Nephron (organoid): ENCODE results near the gene TRIM26.
A peak's percentile ranks its signal among the peaks of the same experiment; 100 is the strongest.

Experiments
- H3K27ac Mint-ChIP-seq, 3 experiments: 2 replicates each; pipeline ENCODE4 v1.8.0; 2020; ENCODE audit warnings: mixed read lengths in 3 of 3, mild to moderate bottlenecking in 2 of 3, moderate library complexity in 1 of 3
- H3K27me3 Mint-ChIP-seq: 2 replicates; pipeline ENCODE4 v1.8.0; 2021; ENCODE audit warnings: low read depth, mild to moderate bottlenecking, moderate library complexity, mixed read lengths
- H3K36me3 Mint-ChIP-seq: 2 replicates; pipeline ENCODE4 v1.8.0; 2020; ENCODE audit warnings: low read depth, mixed read lengths
- H3K4me1 Mint-ChIP-seq: 2 replicates; pipeline ENCODE4 v1.8.0; 2020; ENCODE audit warnings: mixed read lengths
- H3K4me3 Mint-ChIP-seq, 3 experiments: 2 replicates each; pipeline ENCODE4 v1.8.0; 2020; ENCODE audit warnings: mild to moderate bottlenecking in 3 of 3, mixed read lengths in 3 of 3, moderate library complexity in 2 of 3
- H3K9me3 Mint-ChIP-seq: 2 replicates; pipeline ENCODE4 v1.8.0; 2020; ENCODE audit warnings: mixed read lengths
- TF ChIP-seq, protein P1 (sequence below), 3 experiments: fragments of 200-600 bp; sonication (generic); IDR thresholded peaks; one replicate each; pipeline ENCODE4 v1.5.0; 2021; ENCODE audit warnings: antibody characterized with exemption in 3 of 3; ENCODE audit not compliant: unreplicated experiment in 3 of 3

Gene TRIM26

DNA sequence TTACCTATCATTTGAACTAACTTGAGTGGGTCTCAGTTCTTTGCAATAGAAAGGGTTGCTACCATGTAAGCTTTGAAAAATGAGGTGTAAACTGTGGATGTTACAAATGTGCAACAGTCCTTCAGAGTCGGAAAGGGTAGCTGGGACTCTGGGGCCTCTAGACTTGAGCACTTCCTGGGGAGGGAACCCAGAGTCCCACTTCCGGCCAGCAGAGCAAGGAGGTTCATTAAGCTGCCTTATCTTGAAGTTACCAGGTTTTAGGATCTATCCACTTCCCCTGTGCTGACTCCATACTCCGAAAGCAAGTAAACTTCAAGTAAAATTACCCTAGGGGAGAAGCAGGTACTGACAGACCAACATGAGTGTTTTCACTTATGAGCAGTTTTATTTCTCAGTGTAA, 61.6 kb downstream of the TRIM26 start:
- Mint-ChIP-seq H3K27ac (no peak overlapping the region), H3K27me3 (peaks cover 18% of the 10 kb centered on the region), H3K9me3 (peaks cover 2% of the 10 kb centered on the region), H3K36me3 (no peaks in the 10 kb centered on the region), H3K4me1 (peaks cover 16% of the 10 kb centered on the region), H3K4me3 (no peak overlapping the region)
- TF ChIP-seq, protein P1, sequence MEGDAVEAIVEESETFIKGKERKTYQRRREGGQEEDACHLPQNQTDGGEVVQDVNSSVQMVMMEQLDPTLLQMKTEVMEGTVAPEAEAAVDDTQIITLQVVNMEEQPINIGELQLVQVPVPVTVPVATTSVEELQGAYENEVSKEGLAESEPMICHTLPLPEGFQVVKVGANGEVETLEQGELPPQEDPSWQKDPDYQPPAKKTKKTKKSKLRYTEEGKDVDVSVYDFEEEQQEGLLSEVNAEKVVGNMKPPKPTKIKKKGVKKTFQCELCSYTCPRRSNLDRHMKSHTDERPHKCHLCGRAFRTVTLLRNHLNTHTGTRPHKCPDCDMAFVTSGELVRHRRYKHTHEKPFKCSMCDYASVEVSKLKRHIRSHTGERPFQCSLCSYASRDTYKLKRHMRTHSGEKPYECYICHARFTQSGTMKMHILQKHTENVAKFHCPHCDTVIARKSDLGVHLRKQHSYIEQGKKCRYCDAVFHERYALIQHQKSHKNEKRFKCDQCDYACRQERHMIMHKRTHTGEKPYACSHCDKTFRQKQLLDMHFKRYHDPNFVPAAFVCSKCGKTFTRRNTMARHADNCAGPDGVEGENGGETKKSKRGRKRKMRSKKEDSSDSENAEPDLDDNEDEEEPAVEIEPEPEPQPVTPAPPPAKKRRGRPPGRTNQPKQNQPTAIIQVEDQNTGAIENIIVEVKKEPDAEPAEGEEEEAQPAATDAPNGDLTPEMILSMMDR (IDR thresholded peaks at IDR 0.05; ENCODE audit: unreplicated experiment in 3 of 3) = no peak

DNA sequence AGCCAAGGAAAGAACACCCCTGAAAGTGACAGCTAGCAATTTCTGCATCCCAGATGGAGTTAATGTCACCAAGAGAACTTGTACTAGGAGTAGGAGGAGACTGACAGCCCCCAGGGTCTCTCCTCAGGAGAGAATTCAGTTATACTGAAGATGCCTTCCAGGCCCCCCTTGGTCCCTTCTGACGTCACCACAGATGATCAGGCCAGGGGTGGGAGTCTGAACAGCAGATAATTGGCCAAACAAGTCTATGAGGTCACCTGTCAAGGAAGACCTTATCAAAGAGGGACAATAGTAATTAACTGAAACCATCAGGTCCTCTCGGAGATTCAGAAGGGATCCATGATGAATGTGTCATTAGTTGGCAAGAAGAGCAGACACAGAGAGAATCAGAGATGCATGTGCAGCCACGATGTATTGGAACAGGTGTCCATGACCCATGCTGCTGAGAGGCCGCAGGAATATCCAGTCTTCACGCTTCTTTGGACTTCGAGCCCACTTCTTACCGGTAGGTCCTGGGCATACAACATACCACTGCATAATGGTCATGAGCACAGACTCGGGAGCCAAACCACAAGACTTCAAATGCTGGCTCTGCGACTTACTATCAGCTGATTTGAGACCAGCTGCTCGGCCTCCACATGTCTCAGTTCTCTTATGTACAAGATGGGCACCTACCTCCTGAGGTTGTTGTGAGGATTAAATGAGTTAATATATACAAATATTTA, 62.4 kb downstream of the TRIM26 start:
- Mint-ChIP-seq H3K4me3 (no peak overlapping the region), H3K27me3 (peaks cover 22% of the 10 kb centered on the region), H3K27ac (no peak overlapping the region), H3K36me3 (no peaks in the 10 kb centered on the region), H3K9me3 (peaks cover 2% of the 10 kb centered on the region), H3K4me1 (peaks cover 11% of the 10 kb centered on the region)
- TF ChIP-seq, protein P1 (IDR thresholded peaks at IDR 0.05; ENCODE audit: unreplicated experiment in 3 of 3) = no peak

DNA sequence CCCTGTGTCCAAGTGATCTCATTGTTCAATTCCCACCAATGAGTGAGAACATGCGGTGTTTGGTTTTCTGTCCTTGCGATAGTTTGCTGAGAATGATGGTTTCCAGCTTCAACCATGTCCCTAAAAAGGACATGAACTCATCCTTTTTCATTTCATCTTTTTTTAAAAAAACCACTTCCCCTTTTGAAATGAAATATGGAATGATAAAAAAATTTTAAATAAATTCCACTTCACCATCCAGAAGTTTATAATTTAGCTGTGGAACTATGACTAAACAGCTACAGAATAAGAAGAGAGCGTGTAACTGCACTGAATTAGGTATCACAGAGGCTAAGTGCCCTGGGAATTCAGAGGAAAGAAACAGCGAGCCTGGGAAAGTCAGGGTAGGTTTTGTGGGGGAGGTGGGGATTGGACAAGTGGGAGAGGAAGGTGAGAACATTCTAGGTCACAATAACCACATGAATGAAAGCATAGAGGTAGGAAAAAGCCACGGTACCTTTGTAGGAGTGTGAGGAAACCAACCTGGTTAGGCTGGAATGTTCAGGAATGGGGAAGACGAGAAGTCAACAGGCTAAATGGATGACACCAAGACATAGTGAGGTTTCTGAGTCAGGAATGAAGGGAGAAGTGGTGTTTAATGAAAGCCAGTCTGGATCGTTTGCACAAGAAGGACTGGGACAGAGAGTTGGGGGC, 63.2 kb downstream of the TRIM26 start:
- peaks cover 2% of the 10 kb centered on the region for H3K9me3 Mint-ChIP-seq
- H3K27ac Mint-ChIP-seq = peak overlapping the region in 2 of 3 experiments; percentile 4 to 7
- H3K4me1 Mint-ChIP-seq = peaks cover 5% of the 10 kb centered on the region
- TF ChIP-seq, protein P1 (IDR thresholded peaks at IDR 0.05; ENCODE audit: unreplicated experiment in 3 of 3) = no peak
- no peaks in the 10 kb centered on the region for H3K36me3 Mint-ChIP-seq
- no peak overlapping the region for H3K4me3 Mint-ChIP-seq
- peaks cover 28% of the 10 kb centered on the region for H3K27me3 Mint-ChIP-seq

DNA sequence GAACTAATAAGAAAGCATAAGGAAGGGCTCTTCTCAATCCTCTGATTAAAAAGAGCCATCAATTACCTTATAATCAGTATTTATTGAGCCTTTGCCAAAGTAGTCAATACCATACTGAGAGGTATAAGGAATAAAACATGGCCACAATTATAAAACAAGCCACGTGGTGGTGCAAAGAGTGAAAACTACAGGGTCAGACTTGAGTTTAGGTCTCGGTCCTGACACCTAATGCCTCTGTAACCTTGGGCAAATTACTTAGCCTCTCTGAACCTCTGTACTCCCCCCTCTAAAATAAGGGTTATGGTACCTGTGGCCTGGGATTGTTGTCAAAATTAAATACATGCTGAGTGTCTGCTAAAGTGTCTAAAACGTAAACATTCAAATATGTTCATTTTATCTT, 64.0 kb downstream of the TRIM26 start:
- Mint-ChIP-seq H3K9me3 (peaks cover 2% of the 10 kb centered on the region), H3K27ac (no peak overlapping the region), H3K27me3 (peaks cover 31% of the 10 kb centered on the region), H3K36me3 (no peaks in the 10 kb centered on the region), H3K4me3 (no peak overlapping the region), H3K4me1 (no peaks in the 10 kb centered on the region)
- TF ChIP-seq, protein P1 (IDR thresholded peaks at IDR 0.05; ENCODE audit: unreplicated experiment in 3 of 3) = no peak

DNA sequence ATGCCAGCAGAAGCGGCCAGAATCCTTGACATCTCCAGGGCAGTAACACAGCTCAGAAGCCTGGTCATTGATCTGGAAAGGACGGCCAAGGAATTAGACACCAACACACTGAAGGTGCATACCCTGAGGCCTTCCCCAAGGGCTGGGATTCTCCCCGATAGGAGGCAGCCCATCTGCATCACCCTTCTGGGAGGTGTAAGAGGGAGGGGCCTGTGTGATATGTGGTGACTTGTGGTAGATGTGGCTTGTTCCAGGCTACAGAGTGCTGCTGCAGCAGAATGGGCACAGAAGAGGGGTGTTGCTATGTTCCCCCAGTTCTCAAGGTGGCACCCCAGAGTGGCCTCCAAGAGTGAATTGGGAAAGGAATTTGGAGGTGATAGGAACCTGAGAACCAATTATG, 66.1 kb downstream of the TRIM26 start:
- Mint-ChIP-seq H3K4me1 (no peaks in the 10 kb centered on the region), H3K4me3 (no peak overlapping the region), H3K27me3 (peaks cover 39% of the 10 kb centered on the region), H3K9me3 (peaks cover 2% of the 10 kb centered on the region), H3K36me3 (no peaks in the 10 kb centered on the region), H3K27ac (no peak overlapping the region)
- TF ChIP-seq, protein P1 (IDR thresholded peaks at IDR 0.05; ENCODE audit: unreplicated experiment in 3 of 3) = no peak
